SU-DHL-6 (cell line): Measurements from ENCODE around the gene DDX41.
"Not testable (repeated sequence)": the region's sequence is repeated elsewhere in the genome, so short reads cannot be mapped to it uniquely, and the experiment has no call there.

Source experiments
- H2AFZ ChIP-seq: fragments of 200-600 bp; sonication (generic); 2 replicates; pipeline ENCODE4 v1.6.1; 2014; ENCODE audit warnings: low read depth, mild to moderate bottlenecking, moderate library complexity, mixed read lengths, antibody characterized with exemption, low read length; ENCODE audit not compliant: severe bottlenecking
- H3F3A ChIP-seq: fragments of 200-600 bp; shearing (Covaris generic); 2 replicates; pipeline ENCODE4 v1.6.0; 2016; ENCODE audit warnings: antibody characterized with exemption, mild to moderate bottlenecking; ENCODE audit not compliant: insufficient read depth
- H3K27ac ChIP-seq: fragments of 200-600 bp; sonication (generic); 2 replicates; pipeline ENCODE4 v1.5.1; 2016; ENCODE audit warnings: low read depth, mild to moderate bottlenecking, low read length, moderate library complexity, mixed read lengths
- H3K27me3 ChIP-seq: fragments of 200-600 bp; sonication (generic), shearing (Covaris generic); 2 replicates; pipeline ENCODE4 v1.6.0; 2014; ENCODE audit warnings: mild to moderate bottlenecking, low read length
- H3K36me3 ChIP-seq: fragments of 200-600 bp; sonication (generic); 2 replicates; pipeline ENCODE4 v1.6.1; 2014; ENCODE audit warnings: mild to moderate bottlenecking, low read length, mixed read lengths
- H3K4me2 ChIP-seq: fragments of 300-600, 200-600 bp; shearing (Covaris generic), sonication (generic); 2 replicates; pipeline ENCODE4 v1.6.0; 2014; ENCODE audit warnings: low read length, low read depth, mild to moderate bottlenecking; ENCODE audit not compliant: poor library complexity, severe bottlenecking
- H3K4me3 ChIP-seq: fragments of 200-600 bp; sonication (generic); 2 replicates; pipeline ENCODE4 v1.5.1; 2014; ENCODE audit warnings: antibody characterized with exemption, low read length, mild to moderate bottlenecking, mixed read lengths; ENCODE audit not compliant: insufficient read depth, poor library complexity, severe bottlenecking
- H3K79me2 ChIP-seq: fragments of 200-600 bp; sonication (generic); 2 replicates; pipeline ENCODE4 v1.6.1; 2014; ENCODE audit warnings: mild to moderate bottlenecking, low read length, moderate library complexity; ENCODE audit not compliant: insufficient read depth
- H3K9ac ChIP-seq: fragments of 200-600 bp; sonication (generic); 2 replicates; pipeline ENCODE4 v1.7.0; 2014; ENCODE audit warnings: mild to moderate bottlenecking, low read length
- H3K9me2 ChIP-seq: fragments of 200-600 bp; sonication (generic); replicated peaks from 2 replicates; pipeline ENCODE4 v1.6.1; 2014; ENCODE audit warnings: low read length; ENCODE audit not compliant: insufficient read depth
- H3K9me3 ChIP-seq: fragments of 200-600 bp; sonication (generic); 2 replicates; pipeline ENCODE4 v1.6.1; 2014; ENCODE audit warnings: low read length, mixed read lengths; ENCODE audit not compliant: insufficient read depth
- H4K20me1 ChIP-seq: fragments of 200-600 bp; sonication (generic); 2 replicates; pipeline ENCODE4 v1.6.1; 2014; ENCODE audit warnings: low read depth, mild to moderate bottlenecking, antibody characterized with exemption, low read length, moderate library complexity, mixed read lengths
- CTCF ChIP-seq: fragments of 200-600 bp; sonication (generic); IDR thresholded peaks from one replicate; pipeline ENCODE4 v1.5.1; 2017; ENCODE audit warnings: antibody characterized with exemption, mild to moderate bottlenecking, low read length, moderate library complexity; ENCODE audit not compliant: insufficient read depth, poor library complexity, severe bottlenecking
- EZH2phosphoT487 ChIP-seq: fragments of 200-600 bp; sonication (generic), shearing (Covaris generic); conservative IDR thresholded peaks from 2 replicates; pipeline ENCODE4 v1.6.1; 2018; ENCODE audit warnings: mild to moderate bottlenecking, antibody characterized with exemption, low read length, moderate library complexity, mixed read lengths

The DDX41 gene

GRCh38 chr5:177537389-177538361, 20.9 kb upstream of the DDX41 start:
- no peaks in the 10 kb centered on the region for H3K9me2 ChIP-seq
- H3K9ac ChIP-seq: no peak overlapping the region
- H3F3A ChIP-seq: no peaks in the 10 kb centered on the region
- peaks cover 36% of the 10 kb centered on the region; the same call in 1 of the 2 replicates for H3K79me2 ChIP-seq
- H3K4me3 ChIP-seq: no peak overlapping the region
- H2AFZ ChIP-seq: no peak overlapping the region
- no peaks in the 10 kb centered on the region for H4K20me1 ChIP-seq
- no peak overlapping the region for H3K4me2 ChIP-seq
- H3K27me3 ChIP-seq: no peaks in the 10 kb centered on the region
- peaks cover 17% of the 10 kb centered on the region for H3K36me3 ChIP-seq
- H3K9me3 ChIP-seq: no peaks in the 10 kb centered on the region
- no peak overlapping the region for H3K27ac ChIP-seq
- no peak for TF ChIP-seq EZH2phosphoT487
- TF ChIP-seq CTCF: no peak

GRCh38 chr5:177536386-177536785, 19.6 kb upstream of the DDX41 start:
- no peak overlapping the region for H2AFZ ChIP-seq
- no peaks in the 10 kb centered on the region for H4K20me1 ChIP-seq
- H3F3A ChIP-seq: no peaks in the 10 kb centered on the region
- no peaks in the 10 kb centered on the region for H3K9me2 ChIP-seq
- no peak overlapping the region for H3K4me3 ChIP-seq
- TF ChIP-seq CTCF (no peak), EZH2phosphoT487 (no peak)
- peaks cover 24% of the 10 kb centered on the region; the same call in 1 of the 2 replicates for H3K79me2 ChIP-seq
- H3K27me3 ChIP-seq: no peaks in the 10 kb centered on the region
- peaks cover 17% of the 10 kb centered on the region for H3K36me3 ChIP-seq
- H3K9ac ChIP-seq: no peak overlapping the region
- no peak overlapping the region for H3K27ac ChIP-seq
- no peak overlapping the region for H3K4me2 ChIP-seq
- no peaks in the 10 kb centered on the region for H3K9me3 ChIP-seq

- no peaks in the 10 kb centered on the region for H3K9me3 ChIP-seq
- H3K4me3 ChIP-seq: no peak overlapping the region
- no peaks in the 10 kb centered on the region for H3K9me2 ChIP-seq
- no peaks in the 10 kb centered on the region for H3F3A ChIP-seq
- no peaks in the 10 kb centered on the region for H3K27me3 ChIP-seq
- H3K79me2 ChIP-seq: peaks cover 12% of the 10 kb centered on the region; the same call in 1 of the 2 replicates
- H4K20me1 ChIP-seq: no peaks in the 10 kb centered on the region
- no peak overlapping the region for H3K9ac ChIP-seq
- peaks cover 17% of the 10 kb centered on the region for H3K36me3 ChIP-seq
- no peak overlapping the region for H3K4me2 ChIP-seq
- no peak overlapping the region for H2AFZ ChIP-seq
- no peak overlapping the region for H3K27ac ChIP-seq
- TF ChIP-seq EZH2phosphoT487: no peak
- TF ChIP-seq CTCF: no peak
Measured at GRCh38 chr5:177535125-177535524, 18.4 kb upstream of the DDX41 start.

- H3K4me3 ChIP-seq, H3F3A ChIP-seq, H3K9me3 ChIP-seq, H3K9me2 ChIP-seq, H3K27me3 ChIP-seq, H2AFZ ChIP-seq, H4K20me1 ChIP-seq, H3K4me2 ChIP-seq, H3K79me2 ChIP-seq, H3K9ac ChIP-seq, H3K27ac ChIP-seq: not testable (repeated sequence)
- peaks cover 17% of the 10 kb centered on the region for H3K36me3 ChIP-seq
Measured at GRCh38 chr5:177534433-177534832, 17.7 kb upstream of the DDX41 start.
